Inflammatory macrophage treated with lipopolysaccharide for 1 hour (primary cell): ENCODE data around the gene IQSEC1.

Experiments used
- DNase-seq, 2 donors: peaks; one replicate each; pipeline ENCODE4 v3.0.0-alpha.2; 2020 to 2022

The IQSEC1 gene

DNA sequence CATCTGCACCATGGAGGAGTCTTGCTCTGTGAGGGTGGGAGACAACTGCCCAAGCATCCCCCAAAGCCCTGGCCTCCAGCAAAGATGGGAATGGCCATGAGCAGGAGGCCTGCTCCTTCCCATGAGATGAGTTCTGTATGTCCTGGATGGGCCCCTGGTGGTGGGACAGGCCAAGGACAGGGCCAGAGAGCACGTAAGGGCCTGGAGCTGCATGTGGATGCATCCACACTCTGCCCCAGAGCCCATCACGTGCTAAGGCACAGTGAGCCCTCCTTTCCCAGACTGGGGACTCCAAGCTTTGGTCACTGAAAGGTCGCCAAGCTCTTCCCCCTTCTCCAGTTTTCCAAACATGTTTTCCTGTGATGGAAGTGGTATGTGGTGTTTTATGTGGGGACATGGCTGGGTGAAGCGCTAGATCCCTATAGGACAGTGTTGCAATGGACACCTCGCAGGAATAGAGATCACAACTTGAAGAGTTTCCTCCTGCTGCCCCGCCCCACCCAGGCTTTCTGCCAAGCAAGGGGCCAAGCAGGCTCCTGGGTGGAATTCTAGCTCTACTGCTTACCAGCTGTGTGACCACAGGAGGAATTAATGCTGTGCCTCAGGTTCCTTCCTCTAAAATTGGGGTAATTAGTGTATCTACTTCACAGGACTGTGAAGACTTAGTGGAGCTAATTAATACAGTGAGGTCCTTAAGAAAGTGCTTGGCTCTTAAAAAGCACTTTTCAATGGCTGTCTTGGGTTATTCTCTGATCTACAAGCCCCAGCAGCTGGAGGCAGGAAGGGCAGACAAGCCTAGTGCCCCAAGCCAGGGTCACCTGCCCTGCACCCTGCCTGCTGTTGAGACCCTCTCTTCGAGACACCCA is 125.5 kb downstream of the IQSEC1 start:
- no peak for DNase-seq

DNA sequence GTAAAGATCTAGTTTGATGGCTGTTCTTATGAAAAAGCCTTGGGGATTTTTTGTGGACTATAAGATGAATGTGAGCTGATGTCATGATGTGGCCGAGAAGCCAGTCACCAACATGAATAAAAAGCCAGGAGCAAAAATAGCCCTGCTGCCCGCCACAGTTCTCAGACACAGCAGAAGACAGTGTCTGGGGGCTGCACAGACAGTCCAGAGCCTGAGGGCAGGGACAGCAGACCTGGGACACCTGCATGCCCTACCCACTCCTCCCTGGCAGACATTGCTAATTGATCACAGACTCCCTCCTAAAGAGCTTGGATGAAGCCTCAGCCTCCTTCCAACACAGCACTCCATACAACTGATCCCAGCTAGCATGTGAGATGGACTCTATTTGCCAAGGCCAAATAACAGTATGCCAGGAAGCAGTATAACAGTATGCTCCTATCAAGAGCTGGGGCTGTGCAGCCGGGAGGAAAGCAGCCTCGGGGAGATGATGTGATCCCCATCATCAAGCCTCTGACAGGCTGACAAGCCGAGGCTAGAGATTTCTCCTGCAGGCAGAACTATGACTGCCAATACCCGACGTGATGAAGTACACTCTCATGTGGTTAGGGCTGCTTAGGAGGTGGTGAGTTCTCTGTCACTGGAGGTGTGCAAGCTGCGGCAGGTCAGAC is 126.4 kb downstream of the IQSEC1 start:
- no peak for DNase-seq

DNA sequence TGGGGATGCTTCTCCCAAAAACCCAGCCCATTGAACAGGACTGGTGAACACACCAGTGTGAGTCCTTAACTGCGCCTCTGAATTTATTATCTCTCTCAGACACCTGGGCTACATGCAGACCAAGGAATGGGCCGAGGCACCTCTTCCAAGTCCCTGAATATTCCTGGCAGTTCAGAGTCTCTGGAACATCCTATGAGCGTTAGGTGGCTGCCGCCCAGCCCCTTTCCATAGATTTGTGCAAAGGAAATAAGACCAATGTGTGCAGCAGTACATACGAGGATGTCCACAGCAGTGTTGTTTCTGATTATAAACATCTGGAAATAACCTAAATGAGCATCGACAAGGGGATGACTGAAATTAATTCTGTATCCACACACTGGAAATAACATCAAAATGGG is 127.0 kb downstream of the IQSEC1 start:
- no peak for DNase-seq

DNA sequence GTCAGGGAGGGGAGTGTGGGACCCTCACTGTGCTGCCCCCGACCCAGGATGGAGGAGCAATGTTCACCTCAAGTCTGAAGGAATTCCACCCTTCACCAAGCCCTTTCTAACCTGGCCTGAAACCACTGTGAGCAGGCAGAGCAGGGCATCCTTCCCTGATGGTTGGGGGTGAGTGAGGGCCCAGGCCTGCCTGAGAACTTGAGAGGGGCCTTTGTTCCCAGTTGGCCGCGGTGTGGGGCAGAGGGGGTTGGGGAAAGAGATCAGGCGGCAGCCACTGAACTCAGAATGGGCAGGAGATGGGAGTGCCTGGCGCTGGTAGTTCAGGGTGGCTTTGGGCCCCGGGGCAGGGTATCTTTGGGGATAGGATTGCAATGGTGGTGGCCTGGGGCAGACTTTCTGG is 128.4 kb downstream of the IQSEC1 start:
- no peak for DNase-seq

DNA sequence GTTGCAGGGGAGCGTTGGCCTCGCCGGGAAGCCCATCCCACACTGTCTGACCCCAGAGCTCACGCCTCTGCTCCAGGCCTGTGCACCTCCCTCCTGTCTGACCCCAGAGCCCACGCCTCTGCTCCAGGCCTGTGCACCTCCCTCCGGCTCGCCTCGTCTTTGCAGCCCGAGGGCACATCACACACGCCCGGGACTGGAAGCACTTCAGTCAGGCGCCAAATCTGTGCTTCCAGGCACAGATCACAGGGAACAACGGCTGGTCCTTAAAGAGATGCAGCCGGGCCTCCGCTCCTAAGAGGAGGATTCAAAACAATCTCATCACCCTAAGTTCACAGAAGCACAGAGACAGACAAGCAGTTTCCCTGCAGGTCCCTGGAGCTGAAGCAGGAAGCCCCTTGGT is 128.8 kb downstream of the IQSEC1 start:
- no peak for DNase-seq

DNA sequence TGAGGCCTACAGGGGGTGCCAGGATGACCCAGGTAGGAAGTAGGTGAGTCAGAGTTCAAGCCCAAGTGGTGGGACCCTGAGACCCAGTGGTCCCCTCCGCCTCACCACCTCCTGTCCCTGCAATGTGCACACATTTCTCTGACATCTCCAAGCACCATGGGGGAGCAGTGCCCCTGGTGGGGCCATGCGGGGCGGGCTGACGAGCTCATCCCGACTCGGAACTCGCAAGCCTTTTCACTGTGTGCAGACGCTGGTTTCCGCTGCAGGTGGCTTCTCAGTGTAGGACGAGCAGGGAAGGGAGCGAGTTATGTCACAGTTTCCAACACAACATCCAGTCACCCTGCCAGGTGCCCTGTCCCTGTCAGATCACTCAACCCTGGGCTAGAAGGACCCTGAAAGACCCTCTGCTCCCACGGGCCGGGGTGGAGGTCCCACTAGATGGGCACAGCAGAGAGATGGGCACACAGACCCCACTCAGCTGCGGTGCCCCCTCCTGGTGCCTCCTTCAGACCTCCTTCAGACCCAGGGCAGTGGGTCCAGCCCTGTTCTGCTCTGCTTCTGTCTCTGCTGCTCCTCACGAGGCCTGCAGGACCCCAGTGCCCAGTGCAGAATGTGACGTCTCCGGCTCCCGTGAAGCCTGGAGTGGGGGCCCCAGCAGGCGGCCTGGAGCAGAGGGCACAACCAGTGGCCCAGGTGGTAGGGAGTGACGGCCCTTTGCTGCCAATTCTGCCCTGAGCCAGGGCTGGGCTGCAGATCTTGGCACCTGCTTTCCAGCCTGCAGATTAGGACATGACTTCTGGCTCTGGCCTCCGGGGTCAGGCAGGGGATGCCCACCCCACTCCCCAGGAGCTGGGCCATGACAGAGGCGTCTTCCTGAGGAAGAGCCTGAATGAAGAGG is 129.9 kb downstream of the IQSEC1 start:
- no peak for DNase-seq

DNA sequence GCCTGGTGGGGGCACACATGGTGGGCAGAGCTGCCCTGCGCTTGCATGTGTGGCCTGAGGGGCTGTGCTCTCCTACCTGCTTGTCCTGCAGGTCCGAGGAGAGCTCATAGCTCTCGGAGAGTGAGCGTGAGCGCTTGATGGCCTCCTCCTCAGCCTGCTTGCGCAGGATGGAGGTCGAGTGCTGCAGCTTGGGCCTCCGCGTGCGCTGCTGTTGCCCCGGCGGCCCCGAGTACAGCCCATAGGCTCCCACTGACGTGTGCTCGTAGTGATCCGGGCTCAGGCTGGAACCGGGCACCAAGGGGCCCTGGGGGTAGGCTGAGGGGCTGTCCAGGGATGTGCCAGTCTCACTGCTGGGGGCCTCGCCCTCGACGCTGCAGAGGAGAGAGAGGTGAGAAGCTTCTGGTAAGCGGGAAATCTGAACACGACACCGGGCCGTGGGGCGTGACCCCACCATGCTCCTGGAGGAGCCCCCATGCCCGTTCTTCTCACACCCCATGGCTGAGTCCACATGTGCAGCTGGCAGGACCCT is 131.7 kb downstream of the IQSEC1 start:
- DNase-seq = no peak

DNA sequence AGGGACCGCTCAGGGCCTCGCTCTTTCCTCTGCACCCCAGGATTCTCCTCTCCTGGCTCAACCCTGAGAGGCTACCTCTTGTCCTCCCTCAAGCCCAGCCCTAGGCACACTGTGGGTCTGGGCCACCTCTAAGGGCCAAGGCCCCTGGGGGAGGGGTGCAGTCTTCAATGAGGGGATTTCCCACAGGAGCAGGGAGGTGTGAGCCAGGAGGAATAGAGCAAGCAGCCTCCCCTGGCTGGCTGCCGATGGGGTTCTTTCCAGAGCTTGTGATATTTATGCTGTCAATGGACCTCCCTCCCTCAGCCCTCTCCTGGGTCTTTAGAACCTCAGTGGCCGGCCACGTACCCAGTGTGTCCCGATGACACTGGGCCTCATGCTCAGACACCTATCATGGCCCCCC is 132.4 kb downstream of the IQSEC1 start:
- no peak for DNase-seq

DNA sequence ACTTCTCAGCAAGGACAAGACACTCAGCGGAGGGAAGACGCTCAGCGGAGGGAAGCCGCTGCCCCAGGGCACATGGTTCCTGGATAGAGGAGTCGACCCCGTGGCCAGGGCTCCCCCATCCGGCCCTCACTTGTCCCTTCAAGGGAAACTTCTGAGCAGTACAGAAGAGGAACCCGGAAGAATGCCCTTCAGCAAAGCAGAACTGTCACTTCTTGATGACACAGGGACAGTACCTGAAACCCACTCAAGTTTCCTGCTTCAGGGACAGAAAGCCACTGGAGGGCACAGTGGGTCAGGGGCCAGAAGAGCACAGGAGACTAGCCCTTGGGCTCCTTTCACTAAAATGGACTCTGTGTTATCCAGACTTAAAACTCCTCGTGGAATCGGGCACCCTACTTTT is 134.1 kb downstream of the IQSEC1 start:
- DNase-seq = no peak

DNA sequence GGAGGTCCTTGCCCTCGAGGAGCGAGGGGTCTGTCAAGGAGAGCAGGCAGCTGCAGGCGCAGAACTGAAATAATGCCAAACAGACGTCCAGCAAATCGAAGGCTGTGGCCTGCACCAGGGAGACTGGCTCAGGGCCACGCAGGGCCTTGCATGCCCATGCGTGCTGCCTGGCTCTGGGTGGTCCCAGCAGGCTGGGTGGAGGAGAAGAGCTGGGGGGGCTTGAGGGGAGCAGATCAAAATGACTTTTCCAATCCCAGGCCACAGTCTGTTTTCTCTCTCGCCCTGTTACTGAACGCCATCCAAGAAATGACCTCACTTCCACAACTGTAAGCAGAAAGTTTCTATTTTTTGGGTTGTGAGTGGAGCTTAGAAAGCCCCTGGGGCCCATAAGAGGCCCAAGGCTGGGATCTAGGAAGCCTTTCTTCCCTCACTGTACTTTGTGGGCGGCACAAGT is 134.9 kb downstream of the IQSEC1 start:
- DNase-seq = no peak

DNA sequence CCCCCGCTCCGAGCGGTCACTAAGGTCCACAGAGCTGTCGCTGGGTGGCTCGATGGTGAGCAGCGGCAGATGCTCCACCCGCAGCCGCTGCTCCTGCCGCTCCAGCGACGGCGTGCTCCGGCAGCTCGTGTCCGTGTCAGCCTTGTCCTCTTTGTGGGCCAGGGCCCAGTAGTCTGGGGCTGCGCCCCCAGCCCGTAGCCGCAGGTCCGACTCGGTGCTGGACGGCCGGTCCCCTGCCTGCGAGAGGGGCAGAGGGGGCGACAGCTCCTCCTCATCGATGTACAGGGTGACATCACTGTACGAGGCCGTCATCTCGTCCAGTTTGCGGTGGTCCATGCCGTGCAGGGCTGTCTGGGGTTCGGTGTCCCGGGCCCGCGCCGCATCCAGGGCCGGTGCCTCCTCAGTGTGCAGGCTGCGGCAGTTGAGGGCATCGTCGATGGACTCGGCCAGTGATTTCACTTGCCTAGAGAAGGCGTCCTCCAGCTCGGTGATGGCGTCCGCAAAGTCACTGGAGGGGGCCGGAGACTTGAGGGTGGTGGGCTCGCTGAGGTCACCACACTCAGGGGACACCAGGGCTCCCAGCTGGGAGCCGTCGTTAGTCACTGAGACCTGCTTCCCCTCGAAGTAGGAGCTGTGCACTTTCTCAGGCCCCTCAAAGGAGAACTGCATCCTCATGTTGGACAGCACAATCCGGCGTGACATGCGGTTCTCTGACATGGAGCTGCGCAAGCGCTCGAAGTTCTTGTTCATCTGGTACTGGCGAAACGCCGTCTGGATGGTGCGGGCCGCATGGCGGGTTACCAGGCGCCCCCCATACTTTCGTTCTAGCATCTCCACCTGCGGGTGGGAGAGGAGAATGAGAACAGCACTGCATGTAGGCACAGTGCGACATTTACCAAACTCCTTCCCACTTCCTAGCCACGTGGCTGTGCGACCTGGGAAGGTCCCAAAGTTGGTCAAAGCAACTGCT is 137.1 kb downstream of the IQSEC1 start:
- DNase-seq = no peak

DNA sequence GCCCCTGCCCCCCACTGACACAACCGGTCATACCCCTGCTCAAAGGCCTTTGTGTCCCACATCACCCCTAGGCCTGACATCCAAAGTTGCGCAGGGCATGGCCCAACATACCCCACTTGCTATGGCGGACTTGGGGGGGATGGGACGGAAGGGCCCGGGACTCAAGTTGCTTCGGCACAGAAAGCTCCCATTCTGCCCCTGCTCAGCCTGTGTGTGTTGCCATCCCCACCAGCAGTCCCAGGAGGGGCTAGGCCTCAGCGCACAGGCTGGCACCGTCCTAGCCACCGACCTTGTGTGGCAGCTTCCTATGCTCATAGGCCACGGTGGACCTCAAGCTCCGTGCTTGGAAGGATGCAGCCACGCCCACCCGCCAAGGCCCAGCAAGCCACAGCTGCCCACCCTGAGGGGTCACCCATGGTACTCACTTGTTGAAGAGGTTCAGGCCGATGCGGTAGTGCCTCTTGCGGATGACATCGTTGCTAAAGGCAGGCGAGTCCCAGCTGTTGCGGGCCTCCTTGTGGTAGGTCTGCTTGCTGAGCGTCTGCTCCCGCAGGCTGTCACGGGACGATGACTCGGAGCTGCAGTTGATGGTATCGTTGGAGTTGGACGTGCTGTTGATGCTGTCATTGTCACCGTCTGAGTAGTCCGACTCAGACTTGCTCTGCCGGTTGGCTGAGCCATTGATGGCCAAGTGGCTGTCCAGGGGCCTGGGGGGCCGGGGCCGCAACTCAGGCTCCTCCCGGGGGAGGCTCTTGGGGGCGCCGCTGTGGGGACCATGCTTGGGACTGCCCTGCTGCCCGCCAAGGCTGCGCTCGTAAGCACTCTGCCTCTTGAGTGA is 138.0 kb downstream of the IQSEC1 start:
- no peak for DNase-seq

DNA sequence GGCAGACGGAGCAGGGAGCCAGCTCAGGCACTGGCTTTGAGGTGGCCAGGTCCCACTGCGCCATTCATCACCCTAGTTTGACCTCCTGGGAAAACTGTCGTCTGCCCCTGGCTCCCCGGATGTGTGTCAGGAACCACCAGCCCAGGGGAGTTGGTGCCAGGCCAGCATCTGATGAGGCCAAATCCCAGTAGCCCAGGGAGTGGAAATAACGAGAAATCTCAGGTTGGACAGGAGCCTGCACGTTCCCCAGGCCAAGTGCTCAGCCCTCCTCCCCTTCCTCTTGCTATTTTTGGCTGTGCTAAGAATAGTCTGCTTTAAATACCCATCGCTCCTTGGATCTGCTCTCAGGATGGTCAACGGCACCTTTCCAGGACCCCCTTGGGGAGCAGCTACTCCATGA is 138.8 kb downstream of the IQSEC1 start:
- DNase-seq = no peak

DNA sequence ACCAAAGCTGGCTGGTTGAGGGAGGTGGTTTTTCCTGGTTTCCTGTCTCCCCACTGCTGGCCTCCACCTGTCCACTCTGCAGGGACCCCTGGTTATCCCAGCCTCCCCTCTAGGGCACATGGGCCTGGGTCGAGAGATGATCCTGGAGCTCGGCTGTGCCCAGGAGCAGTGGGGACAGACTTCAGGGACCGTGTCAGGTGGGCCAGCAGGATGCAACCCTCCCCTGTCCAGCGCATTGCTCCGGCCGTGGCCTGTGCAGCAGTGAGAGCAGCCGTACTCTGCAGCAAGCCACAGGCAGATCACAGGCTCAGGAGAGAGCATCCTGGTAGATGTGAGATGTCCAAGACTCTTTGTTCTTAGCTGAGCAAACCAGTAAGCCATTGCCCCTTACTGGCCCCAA is 139.3 kb downstream of the IQSEC1 start:
- no peak for DNase-seq

DNA sequence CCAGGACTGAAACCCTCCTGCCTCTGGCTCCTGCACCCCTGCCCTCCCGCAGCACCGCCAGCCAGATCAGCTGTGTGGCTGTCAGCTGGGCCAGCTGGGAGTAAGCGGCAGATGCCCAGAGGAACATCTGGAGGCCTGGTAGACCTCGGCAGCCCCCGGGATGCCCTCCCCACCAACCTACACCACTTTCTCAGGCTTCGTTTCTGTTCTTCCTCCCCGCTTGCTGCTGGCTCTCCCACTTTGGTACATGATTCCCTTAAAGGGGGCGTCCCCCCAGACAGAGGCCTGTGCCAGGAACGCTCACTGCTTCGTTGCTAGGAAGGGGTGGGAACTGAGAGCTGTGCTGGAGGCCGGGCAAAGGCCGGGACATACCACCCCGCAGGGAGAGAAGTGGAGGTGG is 140.5 kb downstream of the IQSEC1 start:
- no peak for DNase-seq

DNA sequence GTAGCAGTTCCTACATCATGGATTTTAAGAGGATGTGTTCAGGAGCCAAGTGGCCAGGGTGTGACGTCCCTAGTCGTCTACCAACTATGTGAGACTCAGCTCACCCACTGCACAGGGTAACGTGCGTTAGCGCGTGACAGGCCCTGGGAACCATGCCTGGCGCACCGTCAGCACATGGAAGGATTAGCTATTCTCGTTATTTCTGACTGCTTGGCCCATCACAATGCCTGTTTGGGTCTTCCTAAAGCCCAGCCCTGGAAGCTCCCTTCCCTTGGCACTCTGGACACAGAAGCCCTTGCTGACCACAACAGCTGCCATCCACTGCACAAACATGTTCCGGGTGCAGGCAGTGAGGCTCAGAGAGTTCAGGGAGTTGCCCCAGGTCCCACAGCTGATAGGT is 140.9 kb downstream of the IQSEC1 start:
- DNase-seq = no peak

DNA sequence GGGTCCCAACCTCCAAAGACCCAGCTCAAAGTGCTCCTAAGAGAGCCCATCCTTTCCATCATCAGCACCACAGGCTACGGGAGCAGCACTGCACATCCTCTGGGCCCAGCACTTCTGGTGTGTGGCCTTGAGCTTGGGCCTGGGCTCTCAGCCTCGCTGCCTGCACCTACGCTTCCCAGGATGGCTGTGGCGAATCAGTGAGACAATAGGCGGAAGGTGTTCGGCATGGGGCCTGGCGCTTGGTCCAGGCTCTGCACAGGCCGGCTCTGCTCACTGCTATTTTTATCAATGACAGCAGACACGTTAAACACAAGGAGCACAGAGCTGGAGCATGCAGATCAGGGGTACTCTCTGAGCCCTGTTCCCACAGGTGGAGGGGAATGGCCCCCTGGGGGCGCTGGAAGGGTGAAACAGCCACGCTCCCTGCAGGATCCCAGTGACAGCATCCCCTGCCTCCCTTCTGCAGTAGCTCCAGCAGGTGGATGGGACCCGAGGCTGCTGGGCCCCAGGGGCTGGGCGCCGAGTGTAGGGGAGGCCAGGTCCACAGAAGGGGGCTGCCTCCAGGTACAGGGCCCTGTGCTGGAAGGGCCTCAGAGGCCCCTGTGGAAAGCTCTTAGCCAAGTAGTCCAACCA is 141.8 kb downstream of the IQSEC1 start:
- DNase-seq = no peak

DNA sequence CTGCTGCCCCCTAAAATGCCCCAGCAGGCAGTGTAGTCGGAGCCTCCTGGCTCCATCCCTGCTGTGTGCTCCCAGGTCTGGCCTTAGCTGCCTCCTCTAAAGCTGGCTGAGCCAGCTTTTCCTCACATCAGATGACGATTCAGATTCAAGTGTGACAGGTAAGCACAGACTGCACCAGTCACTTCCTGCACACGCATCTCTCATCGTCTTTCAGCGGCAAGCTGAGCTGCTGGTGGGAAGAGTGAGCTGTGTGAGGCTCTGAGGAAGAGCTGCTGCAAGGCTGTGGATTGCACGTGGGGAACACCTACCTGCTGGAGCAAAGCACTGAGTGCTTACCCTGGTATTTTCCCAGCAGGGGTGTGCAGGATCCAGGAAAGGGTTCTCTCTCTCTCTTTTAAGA is 143.4 kb downstream of the IQSEC1 start:
- DNase-seq = no peak

DNA sequence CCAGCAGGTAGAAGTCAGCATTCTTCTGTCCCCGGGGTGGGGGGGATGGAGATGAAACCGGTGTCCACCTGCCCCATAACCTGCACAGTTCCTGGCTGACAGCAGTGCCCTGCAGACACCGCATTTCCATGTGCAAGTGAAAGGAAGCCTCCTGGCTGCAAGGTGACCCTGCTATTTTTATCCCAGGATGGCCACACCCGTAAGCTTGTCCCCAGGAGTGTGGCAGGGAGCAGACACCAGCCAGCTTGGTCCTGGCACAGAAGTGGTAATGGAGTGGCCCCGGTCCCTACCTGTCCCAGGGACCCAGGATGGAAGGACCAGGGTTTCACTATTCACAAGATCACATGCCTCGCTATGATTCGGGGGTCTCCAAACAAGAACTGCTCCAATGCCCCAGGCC is 146.6 kb downstream of the IQSEC1 start:
- no peak for DNase-seq

DNA sequence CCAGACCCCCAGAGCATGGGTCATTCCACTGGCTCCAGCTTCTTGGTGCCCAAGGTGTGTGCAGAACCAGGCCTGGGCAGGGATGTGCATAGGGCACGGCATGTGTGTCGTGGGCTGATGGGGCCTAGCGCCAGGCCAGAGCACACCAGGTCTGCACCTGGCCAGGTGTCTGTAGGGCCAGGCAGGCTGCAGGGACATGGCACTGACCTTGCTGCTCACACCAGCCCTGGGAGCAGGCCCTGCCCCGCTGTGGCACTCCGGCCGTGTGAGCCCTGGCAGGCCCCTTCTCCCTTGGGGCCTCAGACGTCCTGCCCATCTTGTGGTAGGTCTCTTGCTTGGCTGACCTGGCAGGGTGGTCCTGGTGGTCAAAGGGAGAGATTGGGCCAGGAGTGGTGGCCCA is 147.6 kb downstream of the IQSEC1 start:
- no peak for DNase-seq

DNA sequence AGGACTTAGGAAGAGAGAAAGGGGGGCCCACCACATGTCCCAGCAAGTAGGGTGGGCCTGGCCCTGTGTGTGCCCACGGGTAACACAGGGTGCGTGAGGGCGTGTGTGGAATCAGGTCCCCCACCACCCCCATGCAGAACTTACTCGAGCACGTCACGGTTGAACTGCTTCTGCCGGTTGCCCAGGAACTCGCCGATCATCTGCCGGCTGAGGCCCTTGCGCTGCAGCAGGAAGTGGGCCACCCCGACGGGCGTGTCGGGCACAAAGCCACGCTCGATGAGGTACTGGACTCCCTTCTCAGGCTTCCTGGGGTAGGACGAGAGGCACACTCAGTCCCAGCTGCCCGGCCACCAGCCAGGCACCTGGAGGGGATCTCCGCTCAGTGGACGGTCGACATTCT is 148.8 kb downstream of the IQSEC1 start:
- no peak for DNase-seq
